Umbilical cord (tissue), 2 donors: Measurements from ENCODE around the gene PDE10A. TPM values are rescaled to one million over a fixed set of nuclear protein-coding genes. Genes with fewer than 3 reads are reported as not detected.

Source experiments
- DNase-seq: peaks from one replicate; pipeline ENCODE4 v3.0.0-alpha.2; 2015; ENCODE audit warnings: low spot score
- total RNA-seq: library from RNA; depleted of rRNA; stranded (reverse); fragments of >200 nt; gene quantifications from one replicate; pipeline ENCODE4 v1.2.3, GENCODE V29; 2014; ENCODE audit warnings: low replicate concordance; ENCODE audit not compliant: insufficient read depth

PDE10A gene
- total RNA-seq, 1 donor from 2014 or later: 15.4 TPM

DNA sequence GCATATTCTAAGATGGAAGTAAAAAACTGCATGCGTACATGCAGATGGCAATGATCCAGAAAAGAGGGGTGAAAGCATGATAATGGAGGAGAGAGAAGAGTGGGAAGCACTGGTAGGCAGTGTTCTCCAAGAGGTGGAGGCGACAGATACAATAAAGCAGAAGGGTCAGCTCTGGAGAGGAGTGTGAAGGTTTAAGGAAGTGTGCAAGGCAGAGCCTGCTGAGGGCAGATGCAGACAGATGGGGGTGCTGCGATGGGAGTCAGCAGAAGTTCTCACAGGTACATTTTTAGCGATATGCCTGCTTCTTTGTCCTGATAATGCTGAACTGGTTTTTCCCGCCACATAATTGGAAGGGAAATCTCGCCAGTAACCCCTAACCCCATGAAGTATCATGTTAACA is 272.6 kb downstream of the PDE10A start:
- DNase-seq: no peak

GRCh38 chr6:165389534-165389933 is 273.5 kb downstream of the PDE10A start:
- DNase-seq: no peak

DNA sequence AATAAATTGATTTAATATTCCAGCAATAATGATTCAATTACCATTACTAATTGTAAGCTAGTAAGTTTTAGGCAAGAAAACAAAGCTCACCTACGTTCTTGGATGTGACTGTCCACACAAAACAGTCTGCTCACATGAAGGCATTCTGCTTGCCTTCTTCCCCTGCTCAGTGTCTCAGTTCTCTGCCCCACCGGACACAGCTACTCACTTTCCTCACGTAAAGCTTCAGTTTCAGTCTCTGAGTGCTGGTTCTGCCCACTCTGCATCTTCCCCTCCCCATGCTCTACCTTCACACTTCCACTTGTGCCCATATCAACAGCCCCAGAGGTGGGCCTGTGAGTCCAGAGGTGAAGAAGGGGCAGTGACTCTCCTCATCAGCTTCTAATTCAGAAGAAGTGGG is 279.7 kb downstream of the PDE10A start:
- no peak for DNase-seq

DNA sequence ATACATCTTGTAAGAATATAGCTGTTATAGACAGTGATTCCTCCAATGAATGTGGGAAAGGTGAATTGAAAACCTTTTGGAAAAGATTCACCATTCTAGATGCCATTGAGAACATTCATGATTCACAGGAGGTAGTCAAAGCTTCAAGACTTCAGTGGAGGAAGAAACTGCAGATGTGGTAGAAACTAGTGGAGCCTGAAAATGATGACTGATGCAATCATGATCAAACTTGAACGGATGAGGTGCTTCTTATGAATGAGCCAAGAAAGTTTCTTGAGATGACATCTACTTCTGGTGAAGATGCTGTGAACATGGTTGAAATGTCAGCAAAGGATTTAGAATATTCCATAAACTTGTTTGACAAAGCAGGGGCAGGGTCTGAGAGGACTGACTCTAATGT is 286.9 kb downstream of the PDE10A start:
- no peak for DNase-seq

DNA sequence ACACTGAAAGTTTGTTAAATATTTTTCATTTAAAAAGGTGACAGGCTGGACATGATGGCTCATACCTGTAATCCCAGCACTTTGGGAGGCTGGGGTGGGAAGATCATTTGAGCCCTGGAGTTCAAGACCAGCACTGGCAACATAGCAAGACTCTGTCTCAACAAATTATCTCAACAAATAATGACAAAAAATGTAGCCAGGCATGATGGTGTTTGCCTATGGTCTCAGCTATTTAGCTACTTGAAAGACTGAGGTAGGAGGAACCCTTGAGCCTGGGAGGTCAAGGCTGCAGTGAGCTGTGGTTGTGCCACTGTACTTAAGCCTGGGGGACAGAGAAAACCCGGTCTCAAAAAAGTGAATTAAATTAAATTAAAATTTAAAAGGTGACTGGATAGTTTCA is 297.7 kb downstream of the PDE10A start:
- DNase-seq: no peak

DNA sequence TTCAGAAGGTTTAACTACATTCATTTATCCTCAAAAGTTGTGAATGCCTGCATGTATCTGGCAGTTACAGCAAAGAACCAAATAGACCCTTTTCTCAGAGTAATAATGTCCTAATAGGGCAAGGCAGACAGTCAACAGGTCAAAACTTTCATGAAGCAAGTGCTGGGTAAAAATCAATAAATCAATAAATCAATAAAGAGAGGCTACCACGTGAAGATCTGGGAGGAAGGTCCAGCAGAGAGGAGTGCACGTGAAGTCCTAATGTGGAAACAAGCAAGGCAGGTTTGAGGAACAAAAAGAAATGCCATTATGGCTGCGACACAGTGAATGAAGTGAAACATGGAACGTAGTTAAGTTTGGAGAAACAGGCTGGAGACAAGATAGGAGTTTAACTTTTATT is 317.3 kb downstream of the PDE10A start:
- no peak for DNase-seq

- DNase-seq: no peak
Observed at GRCh38 chr6:165340532-165340931, 322.5 kb downstream of the PDE10A start.

DNA sequence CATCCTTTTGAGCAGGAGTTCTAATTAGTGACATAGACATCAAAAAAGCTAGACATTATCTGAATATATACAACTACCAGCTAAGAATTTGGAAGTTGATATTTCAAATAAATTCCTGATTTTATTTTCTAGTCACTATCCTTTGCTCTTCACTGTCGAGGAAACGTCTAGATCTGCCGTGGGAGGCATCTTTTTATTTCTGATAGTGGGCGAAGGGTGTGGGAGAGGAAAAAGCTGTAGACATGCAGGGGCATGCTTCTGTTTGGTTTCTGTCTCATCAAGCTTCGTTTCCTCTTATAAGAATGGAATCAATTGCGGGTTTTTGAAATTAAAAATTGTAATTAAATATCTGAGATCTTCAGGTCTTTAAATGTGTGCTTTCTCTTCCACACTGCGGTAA is 337.4 kb downstream of the PDE10A start:
- DNase-seq: no peak

- DNase-seq: no peak
Observed at GRCh38 chr6:165321555-165322145, 341.4 kb downstream of the PDE10A start.

DNA sequence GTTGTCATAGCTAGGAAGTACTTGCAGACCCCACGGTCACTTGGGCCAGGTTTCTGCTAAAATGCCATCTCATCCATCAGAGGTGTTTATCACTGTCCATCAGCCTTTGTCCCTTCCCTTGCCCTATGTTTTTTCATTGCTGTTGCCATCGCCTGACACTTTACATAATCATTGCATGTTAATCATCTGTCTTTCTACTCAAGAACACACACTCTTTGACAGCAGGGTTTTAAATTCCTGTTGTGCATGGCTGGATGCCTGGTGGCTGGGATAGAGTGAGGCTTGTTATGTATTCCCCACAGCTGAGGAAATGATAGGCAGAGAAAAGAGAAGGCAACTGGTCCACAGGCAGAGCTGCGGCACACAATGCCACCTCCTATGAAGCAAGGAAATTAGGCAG is 341.9 kb downstream of the PDE10A start:
- no peak for DNase-seq

GRCh38 chr6:165317723-165318122 is 345.3 kb downstream of the PDE10A start:
- no peak for DNase-seq

- DNase-seq: peak; percentile 96
Observed at GRCh38 chr6:165308926-165309731, 353.9 kb downstream of the PDE10A start, which contains the start of gene C6orf118. Gene C6orf118 (minus strand): TSS chr6:165309605. CDS start chr6:165309586, 19 bp downstream.

- DNase-seq: no peak
Observed at GRCh38 chr6:165306955-165307354, 356.1 kb downstream of the PDE10A start.

- no peak for DNase-seq
Observed at GRCh38 chr6:165301372-165302246, 361.4 kb downstream of the PDE10A start.

- DNase-seq: no peak
Observed at GRCh38 chr6:165300422-165300936, 362.6 kb downstream of the PDE10A start.

- DNase-seq: no peak
Observed at GRCh38 chr6:165298875-165299274, 364.2 kb downstream of the PDE10A start.

DNA sequence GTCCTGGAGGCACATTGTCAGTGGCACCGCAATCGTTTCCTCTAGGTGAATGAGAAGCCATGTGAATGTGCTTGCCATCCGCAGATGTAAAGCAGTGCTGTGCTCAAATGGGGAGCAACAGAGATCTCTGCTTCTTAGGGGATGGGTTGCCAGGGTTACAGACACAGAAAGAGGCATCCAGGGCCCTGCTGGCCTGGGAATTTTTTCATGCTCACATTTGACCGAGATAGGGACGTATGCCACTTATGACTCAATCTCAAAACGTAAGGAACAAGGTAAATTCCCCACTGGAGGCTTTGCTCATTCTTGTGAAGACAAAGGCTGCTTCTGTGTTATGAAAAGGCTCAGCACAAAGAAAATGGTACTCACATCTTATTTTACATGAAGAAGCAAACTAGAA is 364.6 kb downstream of the PDE10A start:
- no peak for DNase-seq

DNA sequence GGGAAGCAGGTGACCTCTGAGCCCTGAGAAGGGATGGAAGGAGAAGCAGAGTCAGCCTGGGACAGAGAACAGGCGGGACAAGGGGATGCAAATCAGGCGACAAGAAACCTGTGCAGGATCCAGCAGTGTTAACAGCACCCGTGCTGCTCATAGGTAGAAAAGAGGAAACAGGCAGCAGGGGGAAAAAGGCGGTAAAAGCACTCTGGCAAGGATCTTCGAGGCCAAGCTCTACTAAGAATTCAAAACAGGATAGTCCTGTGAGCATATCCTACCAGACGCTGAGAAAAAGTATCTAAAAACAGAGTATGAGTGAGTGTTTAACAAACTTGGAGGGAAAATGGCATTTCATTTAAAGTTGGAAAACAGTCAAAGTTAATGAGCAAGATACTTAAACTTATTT is 370.4 kb downstream of the PDE10A start:
- no peak for DNase-seq
